H1 (cell line): ENCODE data around the gene SELPLG. TPM values are rescaled to one million over a fixed set of nuclear protein-coding genes. Genes with fewer than 3 reads are reported as not detected.

Experiments used
- CTCF ChIA-PET: fragments of 300-600 bp; sonication (Branson Sonifier 250); formaldehyde crosslinking; loops from one replicate; lab custom pipeline; 2021; ENCODE audit not compliant: partially characterized antibody; lab: Charles Lee
- POLR2A ChIA-PET: fragments of 300-600 bp; sonication (Branson Sonifier 250); formaldehyde crosslinking; loops from one replicate; lab custom pipeline; 2021; ENCODE audit warnings: inconsistent platforms; ENCODE audit not compliant: partially characterized antibody; lab: Charles Lee
- DNase-seq, 2 experiments: peaks; one replicate each; pipeline versions ENCODE4 v3.0.0 to v3.0.0-alpha.2; 2010 to 2022; ENCODE audit warnings: low spot score in 2 of 2, low read depth in 1 of 2, mixed read lengths in 1 of 2
- FAIRE-seq: peaks from 2 replicates; lab custom pipeline; 2011; peaks lifted over from hg19 to GRCh38; lab: Jason Lieb, UNC
- H2AFZ ChIP-seq: 2 replicates; pipeline ENCODE4 v1.8.1; 2012; ENCODE audit warnings: low read length, inconsistent platforms
- H2AK5ac ChIP-seq: 2 replicates; pipeline ENCODE4 v1.6.1; 2013; ENCODE audit warnings: low read depth, low read length
- H2BK120ac ChIP-seq: replicated peaks from 2 replicates; pipeline ENCODE3; 2013; ENCODE audit warnings: low read depth, low read length, inconsistent platforms
- H2BK12ac ChIP-seq: 2 replicates; pipeline ENCODE4 v1.6.1; 2013; ENCODE audit warnings: low read depth, low read length
- H2BK15ac ChIP-seq: 2 replicates; pipeline ENCODE4 v1.6.1; 2013; ENCODE audit warnings: low read length
- H2BK20ac ChIP-seq: 2 replicates; pipeline ENCODE4 v1.6.1; 2013; ENCODE audit warnings: low read length
- H2BK5ac ChIP-seq: 2 replicates; pipeline ENCODE4 v1.6.1; 2013; ENCODE audit warnings: low read depth, low read length
- H3K14ac ChIP-seq: 2 replicates; pipeline ENCODE4 v1.6.1; 2013; ENCODE audit warnings: inconsistent platforms; ENCODE audit not compliant: insufficient read length
- H3K18ac ChIP-seq: 2 replicates; pipeline ENCODE4 v1.6.1; 2013; ENCODE audit warnings: low read length; ENCODE audit errors: extremely low read depth
- H3K23ac ChIP-seq: 2 replicates; pipeline ENCODE4 v1.6.1; 2013; ENCODE audit warnings: inconsistent platforms; ENCODE audit not compliant: insufficient read length
- H3K23me2 ChIP-seq: 2 replicates; pipeline ENCODE4 v1.6.1; 2013; ENCODE audit warnings: low read depth, low read length
- H3K27ac ChIP-seq: 2 replicates; pipeline ENCODE4 v1.6.1; 2011; ENCODE audit warnings: low read depth, low read length, inconsistent platforms
- H3K27me3 ChIP-seq, 4 experiments: replicated peaks in 1 of 4; 1 replicate in 1 of 4; 2 replicates in 3 of 4; pipeline versions ENCODE4 v1.6.1 to v1.8.1; 2011 to 2013; ENCODE audit warnings: low read length in 3 of 4, mild to moderate bottlenecking in 3 of 4, inconsistent platforms in 2 of 4, mixed read lengths in 2 of 4, moderate library complexity in 1 of 4; ENCODE audit not compliant: control insufficient read depth in 3 of 4, insufficient read depth in 3 of 4; ENCODE audit errors: extremely low read depth in 1 of 4
- H3K36me3 ChIP-seq, 4 experiments: 2 replicates each; pipeline versions ENCODE4 v1.6.1 to v1.8.1; 2011 to 2013; ENCODE audit warnings: mild to moderate bottlenecking in 4 of 4, low read length in 3 of 4, moderate library complexity in 2 of 4, control low read depth in 1 of 4, inconsistent platforms in 1 of 4; ENCODE audit not compliant: insufficient read depth in 4 of 4, control insufficient read depth in 2 of 4
- H3K4ac ChIP-seq: replicated peaks from 2 replicates; pipeline ENCODE3; 2013; ENCODE audit warnings: low read length, low read depth, mixed read lengths, inconsistent platforms; ENCODE audit not compliant: insufficient read length
- H3K4me1 ChIP-seq, 4 experiments: replicated peaks in 1 of 4; 1 replicate in 1 of 4; 2 replicates in 3 of 4; pipeline versions ENCODE4 v1.6.1 to v1.8.1; 2011 to 2013; ENCODE audit warnings: low read length in 3 of 4, inconsistent platforms in 2 of 4, mixed read lengths in 1 of 4; ENCODE audit not compliant: insufficient read depth in 4 of 4, control insufficient read depth in 3 of 4
- H3K4me2 ChIP-seq, 2 experiments: 2 replicates each; pipeline versions ENCODE4 v1.6.1 to v1.8.1; 2011 to 2013; ENCODE audit warnings: low read depth in 2 of 2, low read length in 2 of 2, control low read depth in 1 of 2, inconsistent platforms in 1 of 2, mild to moderate bottlenecking in 1 of 2; ENCODE audit not compliant: insufficient read depth in 1 of 2
- H3K4me3 ChIP-seq, 4 experiments: fragments of 200-600, 300-600 bp in 1 of 4; sonication (generic), shearing (Covaris generic), sonication (Bioruptor Twin) in 1 of 4; 2 replicates each; pipeline versions ENCODE4 v1.5.1 to v1.8.1; 2011 to 2016; ENCODE audit warnings: low read length in 4 of 4, low read depth in 3 of 4, control low read depth in 2 of 4, inconsistent platforms in 2 of 4, mild to moderate bottlenecking in 2 of 4, mixed read lengths in 1 of 4, moderate library complexity in 1 of 4; ENCODE audit not compliant: insufficient read depth in 2 of 4; ENCODE audit errors: extremely low read depth in 1 of 4
- H3K56ac ChIP-seq: replicated peaks from 2 replicates; pipeline ENCODE3; 2013; ENCODE audit warnings: low read depth, mild to moderate bottlenecking, mixed read lengths, low read length, inconsistent platforms; ENCODE audit not compliant: insufficient read length
- H3K79me1 ChIP-seq: 2 replicates; pipeline ENCODE4 v1.6.1; 2013; ENCODE audit warnings: low read depth, low read length, control low read depth
- H3K79me2 ChIP-seq, 2 experiments: 2 replicates each; pipeline versions ENCODE4 v1.6.1 to v1.8.1; 2012 to 2013; ENCODE audit warnings: low read length in 2 of 2, mild to moderate bottlenecking in 2 of 2, inconsistent platforms in 1 of 2; ENCODE audit not compliant: insufficient read depth in 2 of 2, control insufficient read depth in 1 of 2
- H3K9ac ChIP-seq, 4 experiments: replicated peaks in 1 of 4; 1 replicate in 1 of 4; 2 replicates in 3 of 4; pipeline versions ENCODE4 v1.6.1 to v1.8.1; 2011 to 2013; ENCODE audit warnings: low read depth in 3 of 4, low read length in 3 of 4, control low read depth in 2 of 4, mild to moderate bottlenecking in 2 of 4, moderate library complexity in 2 of 4, inconsistent platforms in 1 of 4; ENCODE audit errors: extremely low read depth in 1 of 4
- H3K9me3 ChIP-seq, 2 experiments: 2 replicates each; pipeline versions ENCODE4 v1.6.1 to v1.8.1; 2012 to 2013; ENCODE audit warnings: mild to moderate bottlenecking in 2 of 2, moderate library complexity in 2 of 2, control low read depth in 1 of 2, inconsistent platforms in 1 of 2, low read depth in 1 of 2, low read length in 1 of 2, mixed read lengths in 1 of 2; ENCODE audit not compliant: insufficient read depth in 2 of 2
- H4K20me1 ChIP-seq, 2 experiments: replicated peaks in 1 of 2; 2 replicates each; pipeline versions ENCODE3 to v1.8.1; 2011 to 2013; ENCODE audit warnings: inconsistent platforms in 2 of 2, low read length in 2 of 2, mild to moderate bottlenecking in 1 of 2; ENCODE audit not compliant: insufficient read depth in 2 of 2, control insufficient read depth in 1 of 2
- H4K5ac ChIP-seq: 2 replicates; pipeline ENCODE4 v1.6.1; 2013; ENCODE audit warnings: low read length, low read depth, mixed read lengths, inconsistent platforms; ENCODE audit not compliant: insufficient read length
- H4K8ac ChIP-seq: 2 replicates; pipeline ENCODE4 v1.8.0; 2013; ENCODE audit warnings: mild to moderate bottlenecking, moderate library complexity, low read length, inconsistent platforms; ENCODE audit not compliant: insufficient read depth; ENCODE audit errors: extremely low read depth
- H4K91ac ChIP-seq: replicated peaks from 2 replicates; pipeline ENCODE3; 2013; ENCODE audit warnings: low read length, mixed read lengths, inconsistent platforms; ENCODE audit not compliant: insufficient read length
- ASH2L ChIP-seq: fragments of 200-600, 300-600 bp; sonication (generic); IDR thresholded peaks from one replicate; pipeline ENCODE4 v1.7.1; 2017; ENCODE audit warnings: low read length
- EP300 ChIP-seq, 2 experiments: IDR thresholded peaks; 1 replicate in 1 of 2; 2 replicates in 1 of 2; pipeline ENCODE4 v1.6.1; 2011 to 2012; ENCODE audit warnings: low read depth in 2 of 2, low read length in 2 of 2, mild to moderate bottlenecking in 2 of 2, borderline replicate concordance in 1 of 2, inconsistent platforms in 1 of 2, moderate library complexity in 1 of 2
- HDAC2 ChIP-seq, 2 experiments: fragments of 300-600 bp in 1 of 2; sonication (generic) in 1 of 2; IDR thresholded peaks; 2 replicates each; pipeline ENCODE4 v1.6.1; 2011 to 2012; ENCODE audit warnings: low read depth in 2 of 2, low read length in 2 of 2, mild to moderate bottlenecking in 2 of 2, moderate library complexity in 2 of 2, borderline replicate concordance in 1 of 2, inconsistent platforms in 1 of 2
- JUN ChIP-seq: IDR thresholded peaks from 2 replicates; pipeline ENCODE4 v1.6.1; 2011; ENCODE audit warnings: low read depth, mild to moderate bottlenecking, improper control_type of control experiment, low read length
- JUND ChIP-seq: IDR thresholded peaks from 2 replicates; pipeline ENCODE4 v1.6.1; 2011; ENCODE audit warnings: mild to moderate bottlenecking, improper control_type of control experiment, low read length
- NANOG ChIP-seq: IDR thresholded peaks from 2 replicates; pipeline ENCODE4 v1.6.1; 2011; ENCODE audit warnings: low read length, low read depth, mild to moderate bottlenecking, inconsistent platforms; ENCODE audit not compliant: insufficient read depth, poor library complexity, severe bottlenecking
- SIN3A ChIP-seq, 2 experiments: IDR thresholded peaks in 1 of 2; conservative IDR thresholded peaks in 1 of 2; 2 replicates each; pipeline ENCODE4 v1.6.1; 2011 to 2012; ENCODE audit warnings: low read length in 2 of 2, improper control_type of control experiment in 1 of 2, low read depth in 1 of 2, mild to moderate bottlenecking in 1 of 2
- WGBS, 2 experiments: shearing (Covaris generic) in 1 of 2; methylation state at CpG; one replicate each; pipeline versions ENCODE4 v1.1.6 to v1.1.7; 2013 to 2015; ENCODE audit warnings: low lambda C conversion rate in 2 of 2, mixed read lengths in 2 of 2, inconsistent platforms in 1 of 2, low coverage in 1 of 2, missing lambda C conversion rate in 1 of 2; ENCODE audit not compliant: insufficient replicate concordance in 2 of 2, insufficient coverage in 1 of 2, insufficient read length in 1 of 2; ENCODE audit errors: extremely low coverage in 1 of 2, missing lambda C conversion rate in 1 of 2; 5-methylcytosine and 5-hydroxymethylcytosine counted together
- polyA plus RNA-seq, 7 experiments: library from polyadenylated mRNA; depleted of rRNA in 3 of 7; stranded (reverse) in 5 of 7; unstranded in 2 of 7; fragments of >200 nt in 5 of 7; fragments of 200-250 nt in 2 of 7; gene quantifications; 1 replicate in 5 of 7; 2 replicates in 1 of 7; 4 replicates in 1 of 7; pipeline versions ENCODE4 v1.2.1 to v1.2.3, GENCODE V29; 2011 to 2013; ENCODE audit warnings: missing spikeins in 2 of 7, mixed read lengths in 2 of 7
- total RNA-seq: library from RNA; stranded (reverse); fragmentation: NEBNext Ultra II Directional; extraction: Animal tissue kit (Norgen Biotek cat#: 25700); gene quantifications from 2 replicates; pipeline ENCODE4 v1.2.1, GENCODE V29; 2021

Gene SELPLG
- total and polyA plus RNA-seq, 2 of the 8 experiments (the other 6 are each of a cell fraction or from before 2014, with no cell fraction given) = 0.18 TPM; not detected in 1

- Histone ChIP-seq H3K4me2 (0 out of 4 replicates have a peak overlapping the region, but pooled peaks of 1 of the 2 experiments have one; percentile 16), H3K9ac (no peak overlapping the region), H3K27me3 (no peaks in the 10 kb centered on the region), H3K79me2 (no peaks in the 10 kb centered on the region), H3K27ac (no peak overlapping the region), H4K91ac (no peak overlapping the region), H2BK20ac (no peak overlapping the region), H4K8ac (no peak overlapping the region), H2AFZ (0 out of 2 replicates have a peak overlapping the region, but pooled peaks have one; percentile 5), H3K9me3 (no peaks in the 10 kb centered on the region; a peak in 2 of 4 replicates), H2BK12ac (peak overlapping the region; percentile 64; the same call in 1 of the 2 replicates), H3K36me3 (no peaks in the 10 kb centered on the region), H2BK5ac (peak overlapping the region; percentile 29; the same call in 1 of the 2 replicates), H3K4ac (no peak overlapping the region), H2BK15ac (no peak overlapping the region), H3K14ac (no peak overlapping the region), H4K20me1 (no peaks in the 10 kb centered on the region), H3K56ac (no peak overlapping the region), H3K4me3 (no peak overlapping the region), H3K79me1 (no peaks in the 10 kb centered on the region), H2AK5ac (peak overlapping the region; percentile 68; the same call in 1 of the 2 replicates), H3K23me2 (no peaks in the 10 kb centered on the region), H2BK120ac (no peak overlapping the region), H3K23ac (no peak overlapping the region), H3K4me1 (peaks cover 0 to 5% (median 4%) of the 10 kb centered on the region in 4 experiments; a peak in 5 of 7 replicates), H4K5ac (no peak overlapping the region), H3K18ac (no peak overlapping the region)
- DNase-seq (no peak), FAIRE-seq (no peak)
- ChIA-PET POLR2A (no interaction called here), CTCF (no interaction called here)
- WGBS, 2 experiments = 39% methylated on average over 3 of the region's 3 CpGs; no CpG with 5 or more reads in 1 of the 2 experiments
- TF ChIP-seq EP300 (IDR thresholded peaks at IDR 0.05; ENCODE audit: borderline replicate concordance in 1 of 2, low read depth in 2 of 2, low read length in 2 of 2) (no peak), JUND (no peak), JUN (no peak), ASH2L (no peak), NANOG (no peak), SIN3A (conservative IDR thresholded peaks at IDR 0.05 in 1 of 2, IDR thresholded peaks at IDR 0.05 in 1 of 2; ENCODE audit: low read depth in 1 of 2, low read length in 2 of 2) (no peak), HDAC2 (IDR thresholded peaks at IDR 0.05; ENCODE audit: borderline replicate concordance in 1 of 2, low read depth in 2 of 2, low read length in 2 of 2) (no peak)
Measured at GRCh38 chr12:108625228-108625627, 8.5 kb downstream of the SELPLG start.
